ENCODE measurements around the gene PTPRM. TPM values are rescaled to one million over a fixed set of nuclear protein-coding genes. Genes with fewer than 3 reads are reported as not detected.

PTPRM gene
- total and polyA plus RNA-seq, 4 donors: 118 to 160 (median 122) TPM

GRCh38 chr18:8151181-8151580 lies 584.1 kb downstream of the PTPRM start:
- Histone ChIP-seq H3K27me3 (ENCODE audit: control insufficient read depth, insufficient read depth, low read length) (no peaks in the 10 kb centered on the region), H3K36me3 (ENCODE audit: control insufficient read depth, insufficient read depth, low read length) (no peaks in the 10 kb centered on the region), H3K9me3 (ENCODE audit: control insufficient read depth, insufficient read depth, low read length) (no peaks in the 10 kb centered on the region), H3K4me3 (ENCODE audit: low read depth, low read length) (no peak overlapping the region), H3K27ac (ENCODE audit: low read depth, low read length) (no peak overlapping the region), H3K4me1 (ENCODE audit: control insufficient read depth, insufficient read depth, low read length) (no peaks in the 10 kb centered on the region)
- DNase-seq (ENCODE audit: low read depth in 4 of 6, low spot score in 6 of 6): no peak
- 100% methylated on average over 1 of the region's 6 CpGs for WGBS (ENCODE audit: insufficient coverage)

- DNase-seq (ENCODE audit: low read depth in 4 of 6, low spot score in 6 of 6): no peak
- Histone ChIP-seq H3K4me3 (ENCODE audit: low read depth, low read length) (no peak overlapping the region), H3K9me3 (ENCODE audit: control insufficient read depth, insufficient read depth, low read length) (no peaks in the 10 kb centered on the region), H3K27me3 (ENCODE audit: control insufficient read depth, insufficient read depth, low read length) (no peaks in the 10 kb centered on the region), H3K36me3 (ENCODE audit: control insufficient read depth, insufficient read depth, low read length) (no peaks in the 10 kb centered on the region), H3K4me1 (ENCODE audit: control insufficient read depth, insufficient read depth, low read length) (no peaks in the 10 kb centered on the region), H3K27ac (ENCODE audit: low read depth, low read length) (no peak overlapping the region)
- WGBS (ENCODE audit: insufficient coverage): 97% methylated on average over 4 of the region's 10 CpGs
Observed at GRCh38 chr18:8153887-8154583, 586.9 kb downstream of the PTPRM start.

- 65% methylated on average over 5 of the region's 5 CpGs for WGBS (ENCODE audit: insufficient coverage)
- Histone ChIP-seq H3K36me3 (ENCODE audit: control insufficient read depth, insufficient read depth, low read length) (no peaks in the 10 kb centered on the region), H3K27ac (ENCODE audit: low read depth, low read length) (no peak overlapping the region), H3K4me1 (ENCODE audit: control insufficient read depth, insufficient read depth, low read length) (peaks cover 11% of the 10 kb centered on the region), H3K27me3 (ENCODE audit: control insufficient read depth, insufficient read depth, low read length) (no peaks in the 10 kb centered on the region), H3K4me3 (ENCODE audit: low read depth, low read length) (no peak overlapping the region), H3K9me3 (ENCODE audit: control insufficient read depth, insufficient read depth, low read length) (no peaks in the 10 kb centered on the region)
- DNase-seq (ENCODE audit: low read depth in 4 of 6, low spot score in 6 of 6): peak in 1 of 6 donors; percentile 46
Observed at GRCh38 chr18:8162802-8163201, 595.7 kb downstream of the PTPRM start.

GRCh38 chr18:8163286-8163959 lies 596.3 kb downstream of the PTPRM start:
- Histone ChIP-seq H3K4me3 (ENCODE audit: low read depth, low read length) (no peak overlapping the region), H3K9me3 (ENCODE audit: control insufficient read depth, insufficient read depth, low read length) (no peaks in the 10 kb centered on the region), H3K4me1 (ENCODE audit: control insufficient read depth, insufficient read depth, low read length) (peaks cover 11% of the 10 kb centered on the region), H3K36me3 (ENCODE audit: control insufficient read depth, insufficient read depth, low read length) (no peaks in the 10 kb centered on the region), H3K27ac (ENCODE audit: low read depth, low read length) (no peak overlapping the region), H3K27me3 (ENCODE audit: control insufficient read depth, insufficient read depth, low read length) (no peaks in the 10 kb centered on the region)
- DNase-seq (ENCODE audit: low read depth in 4 of 6, low spot score in 6 of 6): peak in 1 of 6 donors; percentile 55
- WGBS (ENCODE audit: insufficient coverage): 82% methylated on average over 3 of the region's 4 CpGs

GRCh38 chr18:8165095-8165494 lies 598.0 kb downstream of the PTPRM start:
- Histone ChIP-seq H3K4me1 (ENCODE audit: control insufficient read depth, insufficient read depth, low read length) (peaks cover 11% of the 10 kb centered on the region), H3K4me3 (ENCODE audit: low read depth, low read length) (no peak overlapping the region), H3K27me3 (ENCODE audit: control insufficient read depth, insufficient read depth, low read length) (no peaks in the 10 kb centered on the region), H3K9me3 (ENCODE audit: control insufficient read depth, insufficient read depth, low read length) (no peaks in the 10 kb centered on the region), H3K27ac (ENCODE audit: low read depth, low read length) (no peak overlapping the region), H3K36me3 (ENCODE audit: control insufficient read depth, insufficient read depth, low read length) (no peaks in the 10 kb centered on the region)
- DNase-seq (ENCODE audit: low read depth in 4 of 6, low spot score in 6 of 6): no peak
- WGBS (ENCODE audit: insufficient coverage): 52% methylated on average over 2 of the region's 6 CpGs

GRCh38 chr18:8167026-8167425 lies 599.9 kb downstream of the PTPRM start:
- WGBS (ENCODE audit: insufficient coverage): 96% methylated on average over 2 of the region's 2 CpGs
- H3K9me3 ChIP-seq (ENCODE audit: control insufficient read depth, insufficient read depth, low read length): no peaks in the 10 kb centered on the region

GRCh38 chr18:8167673-8168072 lies 600.6 kb downstream of the PTPRM start:
- no peaks in the 10 kb centered on the region for H3K27me3 ChIP-seq (ENCODE audit: control insufficient read depth, insufficient read depth, low read length)
- no peaks in the 10 kb centered on the region for H3K36me3 ChIP-seq (ENCODE audit: control insufficient read depth, insufficient read depth, low read length)
- peak in 1 of 6 donors; percentile 41 for DNase-seq (ENCODE audit: low read depth in 4 of 6, low spot score in 6 of 6)
- H3K4me3 ChIP-seq (ENCODE audit: low read depth, low read length): no peak overlapping the region
- no peak overlapping the region for H3K27ac ChIP-seq (ENCODE audit: low read depth, low read length)
- H3K4me1 ChIP-seq (ENCODE audit: control insufficient read depth, insufficient read depth, low read length): peaks cover 6% of the 10 kb centered on the region
- no peaks in the 10 kb centered on the region for H3K9me3 ChIP-seq (ENCODE audit: control insufficient read depth, insufficient read depth, low read length)
- WGBS (ENCODE audit: insufficient coverage): 33% methylated on average over 1 of the region's 4 CpGs

More at GRCh38 chr18:8167026-8167425, 599.9 kb downstream of the PTPRM start:
- H3K4me1 ChIP-seq (ENCODE audit: control insufficient read depth, insufficient read depth, low read length): peaks cover 11% of the 10 kb centered on the region
- H3K27me3 ChIP-seq (ENCODE audit: control insufficient read depth, insufficient read depth, low read length): no peaks in the 10 kb centered on the region
- H3K27ac ChIP-seq (ENCODE audit: low read depth, low read length): no peak overlapping the region
- no peak for DNase-seq (ENCODE audit: low read depth in 4 of 6, low spot score in 6 of 6)
- no peak overlapping the region for H3K4me3 ChIP-seq (ENCODE audit: low read depth, low read length)
- H3K36me3 ChIP-seq (ENCODE audit: control insufficient read depth, insufficient read depth, low read length): no peaks in the 10 kb centered on the region

- no CpG with 5 or more reads among the region's 1 CpG for WGBS (ENCODE audit: insufficient coverage)
- no peak overlapping the region for H3K27ac ChIP-seq (ENCODE audit: low read depth, low read length)
- DNase-seq (ENCODE audit: low read depth in 4 of 6, low spot score in 6 of 6): no peak
Observed at GRCh38 chr18:8169722-8170121, 602.6 kb downstream of the PTPRM start.

GRCh38 chr18:8174771-8175170 lies 607.7 kb downstream of the PTPRM start:
- WGBS (ENCODE audit: insufficient coverage): 29% methylated on average over 1 of the region's 2 CpGs
- H3K4me1 ChIP-seq (ENCODE audit: control insufficient read depth, insufficient read depth, low read length): no peaks in the 10 kb centered on the region
- DNase-seq (ENCODE audit: low read depth in 4 of 6, low spot score in 6 of 6): peak in 3 of 6 donors; percentile 19 to 90 (median 68)
- H3K27me3 ChIP-seq (ENCODE audit: control insufficient read depth, insufficient read depth, low read length): no peaks in the 10 kb centered on the region
- H3K36me3 ChIP-seq (ENCODE audit: control insufficient read depth, insufficient read depth, low read length): no peaks in the 10 kb centered on the region
- H3K9me3 ChIP-seq (ENCODE audit: control insufficient read depth, insufficient read depth, low read length): no peaks in the 10 kb centered on the region
- no peak overlapping the region for H3K4me3 ChIP-seq (ENCODE audit: low read depth, low read length)
- no peak overlapping the region for H3K27ac ChIP-seq (ENCODE audit: low read depth, low read length)

More at GRCh38 chr18:8169722-8170121, 602.6 kb downstream of the PTPRM start:
- H3K27me3 ChIP-seq (ENCODE audit: control insufficient read depth, insufficient read depth, low read length): no peaks in the 10 kb centered on the region
- no peaks in the 10 kb centered on the region for H3K9me3 ChIP-seq (ENCODE audit: control insufficient read depth, insufficient read depth, low read length)
- peaks cover 4% of the 10 kb centered on the region for H3K4me1 ChIP-seq (ENCODE audit: control insufficient read depth, insufficient read depth, low read length)
- no peak overlapping the region for H3K4me3 ChIP-seq (ENCODE audit: low read depth, low read length)
- no peaks in the 10 kb centered on the region for H3K36me3 ChIP-seq (ENCODE audit: control insufficient read depth, insufficient read depth, low read length)

Measured in spinal cord (tissue), 10 donors.